ENCODE measurements around the gene OR6Y1.

Gene OR6Y1, protein sequence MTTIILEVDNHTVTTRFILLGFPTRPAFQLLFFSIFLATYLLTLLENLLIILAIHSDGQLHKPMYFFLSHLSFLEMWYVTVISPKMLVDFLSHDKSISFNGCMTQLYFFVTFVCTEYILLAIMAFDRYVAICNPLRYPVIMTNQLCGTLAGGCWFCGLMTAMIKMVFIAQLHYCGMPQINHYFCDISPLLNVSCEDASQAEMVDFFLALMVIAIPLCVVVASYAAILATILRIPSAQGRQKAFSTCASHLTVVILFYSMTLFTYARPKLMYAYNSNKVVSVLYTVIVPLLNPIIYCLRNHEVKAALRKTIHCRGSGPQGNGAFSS

DNA sequence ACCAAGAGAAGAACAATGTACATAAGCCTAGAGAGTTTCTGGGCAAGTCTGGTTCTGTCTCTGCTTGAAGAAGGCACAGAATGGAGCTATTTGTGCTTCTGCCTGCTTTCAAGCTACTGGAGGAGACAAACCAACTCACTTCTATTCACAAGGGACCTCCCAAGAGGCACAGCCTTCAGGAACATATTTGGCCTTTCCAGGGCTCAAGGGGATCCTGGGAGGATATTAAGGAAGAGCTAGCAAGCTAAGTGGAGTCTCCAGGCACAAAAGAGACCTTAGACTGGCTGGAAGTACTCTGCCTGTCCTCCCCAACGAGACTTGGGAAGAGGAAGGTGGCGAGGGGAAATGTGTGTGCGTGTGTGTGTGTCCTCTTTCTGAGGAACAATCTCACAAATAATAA is at the start of gene OR6Y1:
Gene OR6Y1, minus strand, starts transcription at position 54 of the 400 bp plus-strand sequence. CDS start 6,300 bp downstream, outside the sequence.
- in situ Hi-C loops (cut with MboI; ENCODE audit: low sequenced_read_pairs) = no loop called here

DNA sequence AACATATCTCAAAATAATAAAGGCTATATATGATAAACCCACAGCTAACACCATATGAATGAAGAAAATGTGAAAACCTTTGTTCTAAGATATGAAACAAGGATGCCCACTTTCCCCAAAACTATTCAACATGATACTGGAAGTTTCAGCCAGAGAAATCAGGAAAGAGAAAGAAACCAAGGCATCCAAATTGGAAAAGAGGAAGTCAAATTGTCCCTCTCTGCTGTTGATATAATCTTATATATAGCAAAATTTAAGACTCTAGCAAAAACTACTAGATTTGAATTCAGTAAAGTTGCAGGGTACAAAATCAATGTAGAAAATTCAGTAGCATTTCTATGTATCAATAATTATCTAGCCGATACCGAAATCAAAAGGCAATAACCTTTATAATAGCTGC is 46.5 kb upstream of the OR6Y1 start:
- in situ Hi-C loops (cut with MboI; ENCODE audit: low sequenced_read_pairs) = no loop called here

DNA sequence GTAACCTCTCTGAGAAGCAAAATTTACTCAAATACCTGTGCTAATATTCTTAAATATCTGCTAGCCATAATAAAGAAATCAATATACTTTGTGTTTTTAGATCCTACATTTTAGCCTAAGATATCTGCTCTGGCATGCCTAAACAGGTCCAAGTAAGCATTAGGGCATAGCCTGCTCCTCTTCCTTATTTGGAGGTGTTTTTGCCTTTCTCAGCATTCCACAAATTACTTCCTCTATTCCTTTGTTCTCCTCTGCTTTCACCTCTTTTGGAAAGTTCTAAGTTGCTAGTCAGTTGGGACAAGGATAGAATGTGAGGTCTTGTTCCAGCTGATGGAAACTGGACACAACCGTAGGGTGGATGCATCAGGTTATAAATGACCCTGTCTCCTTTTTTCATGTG is 32.7 kb upstream of the OR6Y1 start:
- in situ Hi-C loops (cut with MboI; ENCODE audit: low sequenced_read_pairs) = no loop called here

DNA sequence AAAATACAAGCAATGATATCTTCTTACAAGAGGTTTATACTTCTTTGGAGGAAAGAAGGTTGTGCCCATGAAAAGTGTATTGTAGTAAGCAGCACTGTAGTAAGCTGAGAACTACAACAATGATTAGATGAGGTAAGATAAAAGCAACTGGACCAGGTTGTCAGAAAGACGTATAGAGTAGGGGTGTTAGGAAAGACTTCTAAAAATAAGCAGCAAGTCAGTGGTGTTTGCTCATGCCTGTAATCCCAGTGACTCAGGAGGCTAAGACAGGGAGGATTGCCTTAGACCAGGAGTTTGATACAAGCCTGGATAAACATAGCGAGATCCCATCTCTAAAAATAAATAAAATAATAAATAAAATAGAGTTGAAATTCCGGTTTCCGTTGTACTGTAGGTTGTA is 29.8 kb upstream of the OR6Y1 start:
- in situ Hi-C loops (cut with MboI; ENCODE audit: low sequenced_read_pairs) = no loop called here

DNA sequence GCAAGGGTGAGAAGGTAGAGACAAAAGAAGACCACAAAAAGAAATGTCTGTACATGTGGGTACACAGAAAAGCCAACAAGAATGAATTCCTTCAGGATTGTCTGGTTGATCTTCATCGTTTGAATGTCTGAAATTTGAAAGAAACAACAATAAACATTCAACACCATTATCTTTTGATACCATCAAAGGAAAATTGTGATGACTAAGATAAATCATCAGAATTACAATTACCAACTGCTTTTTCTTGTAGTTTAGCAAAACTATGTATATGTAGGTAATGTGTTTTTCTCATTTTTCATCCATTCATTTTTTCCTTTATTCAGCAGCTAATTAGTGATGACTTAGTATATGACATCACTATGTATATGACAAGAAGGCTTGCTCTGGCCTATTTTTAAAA is 25.5 kb upstream of the OR6Y1 start, which contains the start of gene OR10X1:
Gene OR10X1, minus strand, starts transcription at position 167 of the 400 bp plus-strand sequence. Its CDS starts 0 bp downstream, at position 167.
- in situ Hi-C loops (cut with MboI; ENCODE audit: low sequenced_read_pairs) = no loop called here

DNA sequence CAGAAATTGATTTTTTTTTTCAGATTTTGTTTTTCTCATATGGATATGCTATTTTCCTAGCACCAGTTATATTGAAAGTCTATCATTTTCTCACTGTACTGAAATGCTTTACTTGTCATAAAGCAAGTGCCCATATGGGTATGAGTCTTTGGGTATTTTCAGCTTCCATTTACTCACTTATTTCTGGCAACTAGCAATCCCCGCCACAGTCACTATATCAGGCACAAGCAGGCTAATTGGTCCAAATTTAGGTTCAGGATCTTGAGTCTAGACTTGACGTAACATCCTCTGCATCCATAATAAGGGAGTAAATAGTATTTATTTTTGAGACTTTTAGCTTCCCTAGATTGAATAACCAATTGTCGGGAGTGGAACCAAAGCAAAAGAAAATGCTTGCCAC is 23.4 kb upstream of the OR6Y1 start:
- in situ Hi-C loops (cut with MboI; ENCODE audit: low sequenced_read_pairs) = no loop called here

DNA sequence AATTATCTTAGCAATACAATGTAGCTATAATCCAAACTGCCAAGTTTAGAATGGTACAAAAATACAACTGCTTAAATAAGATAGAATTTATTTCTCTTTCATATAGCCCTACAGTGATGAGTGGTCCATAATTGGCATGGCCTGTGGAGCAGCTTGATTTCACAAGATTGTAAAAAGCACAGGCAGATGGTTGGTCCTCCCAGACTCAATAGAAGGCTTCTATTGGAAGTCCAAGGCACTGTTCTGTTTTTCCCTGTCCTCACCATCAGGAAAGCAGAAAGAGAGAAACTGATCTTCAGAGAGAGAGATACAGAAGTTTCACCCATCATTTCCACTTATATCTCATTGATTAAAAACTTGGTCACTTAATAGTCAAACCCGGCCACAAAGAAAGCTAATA is 18.0 kb upstream of the OR6Y1 start:
- in situ Hi-C loops (cut with MboI; ENCODE audit: low sequenced_read_pairs) = no loop called here

DNA sequence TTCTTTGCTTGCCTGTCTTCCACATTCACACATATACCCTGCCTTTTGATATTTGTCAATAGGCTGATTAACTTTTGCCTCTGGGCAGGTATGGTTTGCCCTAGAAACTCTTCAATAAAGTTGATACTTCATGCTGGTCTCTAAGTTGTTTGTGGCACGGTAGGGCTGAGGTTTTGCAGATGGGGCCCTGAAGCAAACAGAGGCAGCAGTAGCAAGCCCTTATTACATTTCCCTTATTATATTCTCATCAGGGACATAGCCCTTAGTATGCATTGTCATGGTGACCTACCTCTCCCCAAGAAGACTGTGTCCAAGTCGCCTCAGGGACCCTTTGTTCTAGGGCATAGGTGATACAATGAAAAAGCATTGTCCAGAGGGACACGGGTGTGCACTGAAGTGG is 16.3 kb upstream of the OR6Y1 start, which contains the start of gene OR6P1:
Gene OR6P1, minus strand, starts transcription at position 101 of the 400 bp plus-strand sequence. CDS start 6,976 bp downstream, outside the sequence.
- in situ Hi-C loops (cut with MboI; ENCODE audit: low sequenced_read_pairs) = no loop called here

DNA sequence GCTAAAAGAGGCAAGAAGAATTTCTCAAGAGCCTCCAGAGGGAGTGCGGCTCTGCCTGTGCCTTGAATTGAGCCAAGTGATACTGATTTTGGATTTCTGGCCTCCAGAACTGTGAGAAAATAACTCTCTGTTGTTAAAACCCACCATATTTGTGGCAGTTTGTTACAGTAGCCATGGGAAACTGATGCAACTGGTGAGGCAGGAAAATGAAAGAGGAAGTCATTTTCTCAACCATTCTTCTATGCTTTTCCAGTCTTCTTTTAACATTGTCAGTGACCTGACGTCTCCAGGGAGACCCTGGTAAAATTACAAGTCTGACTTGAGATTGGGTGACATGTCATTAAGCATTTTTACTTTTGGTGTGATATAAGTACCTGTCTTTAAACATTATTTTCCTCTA is 10.4 kb upstream of the OR6Y1 start:
- in situ Hi-C loops (cut with MboI; ENCODE audit: low sequenced_read_pairs) = no loop called here

DNA sequence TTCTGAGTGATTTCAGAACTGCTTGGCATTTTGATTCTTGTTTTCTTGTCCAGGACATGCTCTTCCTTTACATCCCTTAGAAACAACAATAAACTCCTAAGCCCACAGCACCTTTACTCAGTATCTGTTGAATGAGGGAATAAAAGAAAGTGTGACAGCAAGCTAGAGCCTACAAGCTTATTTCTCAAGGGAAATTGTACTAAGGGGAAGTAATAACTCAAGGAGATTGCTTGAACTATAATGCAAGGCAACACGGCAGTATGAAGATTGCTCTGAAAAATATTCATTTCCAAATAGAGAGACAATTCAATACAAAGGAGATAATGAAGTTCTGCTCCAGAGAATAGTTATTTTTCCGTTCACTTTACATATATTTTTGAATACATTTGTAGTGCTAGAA is 9.6 kb upstream of the OR6Y1 start:
- in situ Hi-C loops (cut with MboI; ENCODE audit: low sequenced_read_pairs) = no loop called here

DNA sequence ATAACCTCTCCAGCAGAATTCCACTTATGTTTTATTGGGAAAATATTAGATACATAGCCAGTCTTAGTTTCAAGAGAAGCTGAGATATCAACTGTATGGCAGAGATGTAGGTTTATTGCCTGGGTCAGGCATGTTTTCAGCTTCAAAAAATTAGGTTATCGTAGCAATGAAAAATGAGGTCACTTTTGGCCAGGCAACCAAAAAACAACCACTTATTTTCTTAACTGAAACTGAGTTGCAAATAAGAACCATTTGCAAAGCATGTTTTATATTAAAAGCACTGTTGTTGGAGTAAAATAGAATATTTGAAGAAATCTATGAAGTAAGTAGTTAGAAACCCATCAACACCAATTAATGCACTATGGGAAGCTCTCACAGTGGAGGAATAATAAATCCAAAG is 5.5 kb upstream of the OR6Y1 start:
- in situ Hi-C loops (cut with MboI; ENCODE audit: low sequenced_read_pairs) = no loop called here

DNA sequence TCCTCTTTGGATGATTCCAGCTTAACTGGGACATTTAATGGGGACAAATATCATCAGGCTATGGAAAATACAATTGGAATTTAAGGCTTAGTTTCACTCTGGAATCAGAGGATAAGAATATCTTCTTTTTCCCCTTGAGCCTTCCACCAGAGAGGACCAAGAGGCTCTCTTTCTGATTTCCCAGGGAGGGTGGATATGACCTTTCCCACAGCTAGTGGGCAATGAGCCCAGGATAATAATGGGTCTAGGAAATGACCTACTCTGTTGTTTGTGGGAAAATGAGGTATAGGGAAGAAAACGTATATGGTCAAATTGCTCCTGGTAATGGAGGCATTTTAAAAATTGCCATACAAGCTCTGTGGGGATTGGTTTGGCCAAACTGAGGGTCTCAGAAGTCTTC is 1.9 kb downstream of the OR6Y1 start:
- in situ Hi-C loops (cut with MboI; ENCODE audit: low sequenced_read_pairs) = no loop called here

DNA sequence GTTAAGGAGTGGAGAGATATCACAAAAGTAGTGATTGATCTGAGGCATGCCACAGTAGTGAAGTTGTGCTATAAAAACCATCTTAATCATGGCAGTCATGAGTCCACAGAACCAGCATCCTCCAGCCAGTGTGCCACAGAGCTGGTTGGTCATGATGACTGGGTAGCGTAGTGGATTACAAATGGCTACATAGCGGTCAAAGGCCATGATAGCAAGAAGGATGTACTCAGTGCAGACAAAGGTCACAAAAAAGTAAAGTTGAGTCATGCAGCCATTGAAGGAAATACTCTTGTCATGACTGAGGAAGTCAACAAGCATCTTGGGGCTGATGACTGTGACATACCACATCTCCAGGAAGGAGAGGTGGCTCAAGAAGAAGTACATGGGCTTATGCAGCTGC is 6.7 kb downstream of the OR6Y1 start:
- in situ Hi-C loops (cut with MboI; ENCODE audit: low sequenced_read_pairs) = no loop called here

DNA sequence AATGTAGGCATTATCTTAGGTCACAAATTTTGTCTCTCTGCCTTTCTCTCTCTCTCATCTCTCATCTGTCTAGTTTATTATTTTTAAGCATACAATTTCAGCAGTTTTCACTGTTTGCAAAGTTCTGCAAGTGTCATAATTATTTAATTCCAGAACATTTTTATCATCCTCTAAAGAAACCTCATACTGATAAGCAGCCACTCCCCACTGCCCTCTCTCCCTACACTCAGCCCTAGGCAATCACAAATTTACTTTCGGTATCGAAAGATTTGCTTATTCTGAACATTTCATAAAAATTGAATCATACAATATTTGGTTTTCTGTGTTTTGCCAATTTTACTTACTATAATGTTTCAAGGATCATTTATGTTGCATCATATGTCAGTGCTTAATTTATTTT is 16.6 kb downstream of the OR6Y1 start:
- in situ Hi-C loops (cut with MboI; ENCODE audit: low sequenced_read_pairs) = no loop called here

DNA sequence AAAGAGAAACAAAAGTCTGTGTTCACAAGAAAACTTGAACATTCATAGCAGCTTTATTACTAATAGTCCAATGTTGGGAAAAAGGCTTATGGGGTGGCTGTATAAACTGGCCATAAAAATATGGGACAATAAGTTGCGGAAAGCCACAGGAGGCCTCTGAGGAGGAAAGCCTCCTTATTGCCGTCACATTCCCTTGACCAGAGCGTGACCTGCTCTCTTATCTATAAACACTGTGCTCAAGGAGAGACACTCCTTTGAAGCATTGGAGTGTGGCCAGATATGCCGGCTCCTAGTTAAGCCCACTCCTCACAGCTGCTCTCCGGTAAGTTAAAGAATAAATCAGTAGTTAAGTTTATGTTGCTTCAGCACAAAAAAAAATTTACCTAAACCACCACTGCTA is 19.7 kb downstream of the OR6Y1 start:
- in situ Hi-C loops (cut with MboI; ENCODE audit: low sequenced_read_pairs) = no loop called here

DNA sequence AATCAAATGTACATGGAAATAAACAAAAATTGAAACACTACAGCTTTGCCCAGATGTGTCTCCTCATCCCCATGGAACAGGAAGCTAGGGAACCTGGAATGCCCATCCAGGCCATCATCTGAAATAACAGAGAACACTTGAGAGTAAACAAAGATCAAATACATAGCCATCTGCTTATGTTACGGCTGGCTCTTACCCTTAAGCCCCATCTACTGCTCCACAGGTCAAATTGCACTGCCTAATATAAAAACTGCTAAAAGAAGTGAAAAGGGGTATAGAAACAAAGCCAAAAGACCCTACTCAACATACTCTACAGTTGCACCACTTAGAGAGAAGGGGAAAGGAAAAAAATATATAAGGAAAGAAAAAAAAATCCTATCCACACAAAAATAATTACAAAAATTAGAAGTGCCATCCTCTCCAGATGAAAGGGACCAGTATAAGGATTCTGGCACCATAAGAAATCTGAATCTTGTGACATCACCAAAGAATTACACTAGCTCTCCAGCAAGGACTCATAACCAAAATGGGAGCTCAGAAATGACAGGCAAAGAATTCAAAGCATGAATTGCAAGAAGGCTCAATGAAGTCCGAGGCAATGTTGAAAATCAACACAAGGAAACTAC is 26.9 kb downstream of the OR6Y1 start:
- in situ Hi-C loops (cut with MboI; ENCODE audit: low sequenced_read_pairs) = no loop called here

DNA sequence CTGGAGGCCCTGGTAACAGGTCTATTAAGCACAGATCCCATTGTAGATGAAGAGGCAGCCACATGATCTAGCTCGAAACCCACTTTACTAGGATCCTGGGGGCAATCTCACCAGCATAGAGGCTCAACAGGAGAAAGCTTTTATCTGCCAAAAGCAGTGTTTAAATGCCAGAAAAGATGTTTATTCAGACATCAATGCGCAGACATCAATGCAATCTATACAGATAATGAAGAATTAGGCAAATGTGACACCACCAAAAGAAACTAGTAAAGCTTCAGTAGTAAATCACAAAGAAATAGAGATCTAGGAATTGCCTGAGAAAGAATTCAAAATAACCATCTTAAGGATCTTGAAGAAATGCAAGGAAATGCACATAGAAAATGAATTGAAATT is 32.5 kb downstream of the OR6Y1 start:
- in situ Hi-C loops (cut with MboI; ENCODE audit: low sequenced_read_pairs) = loop anchor here (25.0 kb wide), 1 partner anchor 541 kb away; no protein-coding TSS in a partner anchor

DNA sequence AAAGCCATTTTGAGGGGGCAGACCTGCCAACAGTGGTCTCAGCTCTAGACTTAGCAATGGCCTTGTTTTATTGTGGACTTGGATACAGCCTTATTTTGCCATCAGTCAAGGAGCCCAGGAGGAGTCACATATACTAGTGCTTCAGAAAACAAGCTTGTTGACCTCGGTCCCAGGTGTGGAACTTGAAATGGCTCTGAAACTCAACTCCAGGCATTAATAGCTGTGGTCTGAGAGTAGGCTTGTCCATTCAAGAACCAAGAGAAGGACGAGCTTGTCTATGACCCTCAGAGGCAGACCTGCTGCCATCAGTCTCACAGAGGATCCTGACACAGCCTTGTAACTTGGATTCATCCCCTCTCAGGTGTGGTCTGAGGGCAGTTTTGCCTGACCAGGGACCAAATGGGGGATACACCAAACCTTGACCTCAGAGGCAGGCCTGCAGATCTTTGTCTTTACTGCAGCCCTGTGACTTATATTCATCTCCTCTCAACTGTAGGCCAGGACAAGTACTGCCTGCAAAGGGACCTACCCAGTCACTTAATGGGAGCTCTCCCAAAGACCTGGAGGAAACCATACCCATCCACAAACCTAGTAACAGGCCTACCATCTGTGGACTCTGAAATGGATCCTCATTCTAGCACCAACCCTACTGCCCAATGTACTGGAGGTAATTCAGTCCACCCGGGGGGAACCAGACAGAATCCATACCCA is 33.1 kb downstream of the OR6Y1 start:
- in situ Hi-C loops (cut with MboI; ENCODE audit: low sequenced_read_pairs) = loop anchor here (25.0 kb wide), 1 partner anchor 541 kb away; no protein-coding TSS in a partner anchor

DNA sequence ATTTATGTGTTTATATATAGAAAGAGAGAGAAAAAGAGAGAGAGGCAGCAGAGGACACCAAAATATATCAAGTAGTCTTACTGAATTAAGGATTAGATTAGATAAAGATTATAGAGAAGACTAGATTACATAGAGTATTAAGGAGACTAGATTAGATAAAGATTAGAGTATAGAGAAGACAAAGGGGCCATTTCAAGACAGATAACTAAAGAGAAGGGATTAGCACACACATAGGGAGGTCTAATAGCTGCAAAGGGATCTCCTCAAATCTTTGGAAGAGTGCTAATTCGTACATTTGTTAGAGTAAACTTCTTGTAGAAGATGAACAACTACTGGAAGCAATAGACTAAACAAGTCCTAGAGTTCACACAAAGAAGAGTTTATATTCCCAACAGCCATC is 34.2 kb downstream of the OR6Y1 start:
- in situ Hi-C loops (cut with MboI; ENCODE audit: low sequenced_read_pairs) = loop anchor here (25.0 kb wide), 1 partner anchor 542 kb away; no protein-coding TSS in a partner anchor

DNA sequence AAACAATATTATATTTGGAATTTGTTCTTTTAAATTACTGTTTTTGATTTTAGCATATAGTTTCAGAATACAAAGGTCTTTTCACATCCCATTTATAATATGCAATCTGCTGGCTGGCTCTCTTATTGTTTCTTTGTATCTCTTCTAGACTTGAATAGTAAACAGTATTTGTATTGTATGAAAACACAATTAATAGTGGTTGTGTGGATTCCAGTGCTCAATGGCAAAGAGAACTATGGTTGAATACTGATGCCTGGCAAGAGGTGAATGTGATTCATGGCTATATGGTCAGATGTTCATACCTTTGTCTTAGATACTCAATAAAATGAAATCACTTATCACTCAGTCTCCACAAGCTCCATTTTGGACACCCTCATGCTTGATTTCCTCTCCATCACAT is 37.2 kb downstream of the OR6Y1 start:
- in situ Hi-C loops (cut with MboI; ENCODE audit: low sequenced_read_pairs) = loop anchor here (25.0 kb wide), 1 partner anchor 545 kb away; no protein-coding TSS in a partner anchor

DNA sequence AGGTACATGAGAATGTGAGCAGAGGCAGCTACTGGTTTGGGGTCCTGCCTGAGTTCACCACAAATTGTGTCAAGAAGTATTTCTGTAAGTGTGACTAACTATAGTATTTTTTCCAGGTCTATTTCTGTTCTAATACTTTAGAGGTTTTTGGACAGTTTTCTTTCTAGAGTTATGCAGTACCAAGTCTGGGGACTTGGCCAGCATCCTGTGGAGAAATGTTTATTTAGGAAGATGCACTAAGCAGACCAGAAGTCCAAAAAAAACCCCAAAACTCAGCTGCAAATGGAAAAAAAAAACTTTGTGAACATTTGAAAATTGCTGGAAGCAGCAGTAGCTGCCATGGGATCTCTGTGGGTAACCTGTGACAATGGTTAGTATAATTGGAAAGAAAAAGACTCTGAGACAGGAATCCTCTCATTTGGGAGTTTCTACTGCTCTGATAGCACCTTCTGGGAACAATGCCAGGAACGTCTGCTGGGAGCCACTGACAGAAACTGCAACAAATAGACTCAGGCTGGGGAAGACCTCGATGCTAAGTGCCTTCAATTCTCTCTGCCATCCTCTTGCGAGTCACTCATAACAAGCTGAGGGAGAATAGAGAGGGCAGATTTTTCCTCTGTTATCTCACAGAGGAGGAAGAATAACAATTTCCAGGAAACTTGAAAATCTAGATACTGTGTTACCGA is 44.6 kb downstream of the OR6Y1 start:
- in situ Hi-C loops (cut with MboI; ENCODE audit: low sequenced_read_pairs) = loop anchor here (10.0 to 25.0 kb wide), 2 partner anchors 485 to 553 kb away; no protein-coding TSS in a partner anchor
